ENCODE results near the gene SUPT16H.
"Not testable (repeated sequence)": the region's sequence is repeated elsewhere in the genome, so short reads cannot be mapped to it uniquely, and the experiment has no call there.

The SUPT16H gene

GRCh38 chr14:21356511-21356910, 27.3 kb downstream of the SUPT16H start:
- DNase-seq: no peak

GRCh38 chr14:21352587-21352986, 31.2 kb downstream of the SUPT16H start:
- DNase-seq: no peak

- DNase-seq: no peak
Observed at GRCh38 chr14:21350539-21350938, 33.3 kb downstream of the SUPT16H start.

- no peak for DNase-seq
Observed at GRCh38 chr14:21347201-21347600, 36.6 kb downstream of the SUPT16H start.

GRCh38 chr14:21346532-21347135, 37.2 kb downstream of the SUPT16H start:
- no peak for DNase-seq

GRCh38 chr14:21343035-21343794, 40.6 kb downstream of the SUPT16H start:
- no peak for DNase-seq

GRCh38 chr14:21334202-21334906, 49.5 kb downstream of the SUPT16H start:
- DNase-seq: no peak

- DNase-seq: no peak
Observed at GRCh38 chr14:21332950-21333349, 50.9 kb downstream of the SUPT16H start.

GRCh38 chr14:21326972-21327371, 56.8 kb downstream of the SUPT16H start:
- no peak for DNase-seq

GRCh38 chr14:21322716-21323115, 61.1 kb downstream of the SUPT16H start:
- no peak for DNase-seq

- DNase-seq: no peak
Observed at GRCh38 chr14:21320913-21321312, 62.9 kb downstream of the SUPT16H start.

GRCh38 chr14:21317398-21317797, 66.4 kb downstream of the SUPT16H start:
- DNase-seq: no peak

- DNase-seq: no peak
Observed at GRCh38 chr14:21313512-21313911, 70.3 kb downstream of the SUPT16H start.

- no peak for DNase-seq
Observed at GRCh38 chr14:21311614-21312013, 72.2 kb downstream of the SUPT16H start.

- no peak for DNase-seq
Observed at GRCh38 chr14:21309956-21310355, 73.9 kb downstream of the SUPT16H start.

GRCh38 chr14:21309238-21309636, 74.6 kb downstream of the SUPT16H start:
- no peak for DNase-seq

- DNase-seq: no peak
Observed at GRCh38 chr14:21308479-21309237, 75.2 kb downstream of the SUPT16H start.

GRCh38 chr14:21308132-21308478, 75.7 kb downstream of the SUPT16H start:
- DNase-seq: no peak

- DNase-seq: no peak
Observed at GRCh38 chr14:21307637-21308036, 76.2 kb downstream of the SUPT16H start.

- DNase-seq: not testable (repeated sequence)
Observed at GRCh38 chr14:21302836-21303140, 81.0 kb downstream of the SUPT16H start.

GRCh38 chr14:21302013-21302835, 81.6 kb downstream of the SUPT16H start:
- no peak for DNase-seq

Measured in NCI-H1105 (cell line).